Smooth muscle cell (in vitro differentiated cells): ENCODE results near the gene CDKN1C. TPM values are rescaled to one million over a fixed set of nuclear protein-coding genes. Genes with fewer than 3 reads are reported as not detected.

Experiments used
- DNase-seq: peaks from one replicate; lab custom pipeline; 2025; ENCODE audit not compliant: unreplicated experiment; lab: John Stamatoyannopoulos, UW
- H2AFZ ChIP-seq: fragments of 200-600 bp; sonication (generic); 2 replicates; pipeline ENCODE4 v1.6.0; 2016; ENCODE audit warnings: antibody characterized with exemption, low read depth, mild to moderate bottlenecking
- H3F3A ChIP-seq: fragments of 200-600 bp; sonication (generic); 2 replicates; pipeline ENCODE4 v1.6.0; 2017; ENCODE audit warnings: antibody characterized with exemption, low read depth
- H3K27ac ChIP-seq: fragments of 200-600 bp; sonication (generic); 2 replicates; pipeline ENCODE4 v1.5.1; 2016; ENCODE audit warnings: low read depth, mild to moderate bottlenecking
- H3K27me3 ChIP-seq: fragments of 200-600 bp; sonication (generic); 2 replicates; pipeline ENCODE4 v1.6.1; 2016; ENCODE audit warnings: low read depth, mild to moderate bottlenecking
- H3K36me3 ChIP-seq: fragments of 200-600 bp; sonication (generic); 2 replicates; pipeline ENCODE4 v1.5.1; 2016; ENCODE audit warnings: low read depth
- H3K4me1 ChIP-seq: fragments of 200-600 bp; sonication (generic); 2 replicates; pipeline ENCODE4 v1.5.1; 2016; ENCODE audit warnings: low read depth
- H3K4me2 ChIP-seq: fragments of 200-600 bp; sonication (generic); 2 replicates; pipeline ENCODE4 v1.6.0; 2016; ENCODE audit warnings: mild to moderate bottlenecking
- H3K4me3 ChIP-seq: fragments of 200-600 bp; sonication (generic); 2 replicates; pipeline ENCODE4 v1.5.1; 2016; ENCODE audit warnings: mild to moderate bottlenecking
- H3K79me2 ChIP-seq: fragments of 200-600 bp; sonication (generic); 2 replicates; pipeline ENCODE4 v1.6.0; 2016; ENCODE audit warnings: low read depth, mild to moderate bottlenecking
- H3K9ac ChIP-seq: fragments of 200-600 bp; sonication (generic); 2 replicates; pipeline ENCODE4 v1.6.0; 2016; ENCODE audit warnings: low read depth
- H3K9me3 ChIP-seq: fragments of 200-600 bp; sonication (generic); replicated peaks from 2 replicates; pipeline ENCODE4 v1.5.1; 2016; ENCODE audit warnings: low read depth
- H4K20me1 ChIP-seq: fragments of 200-600 bp; sonication (generic); 2 replicates; pipeline ENCODE4 v1.6.0; 2016; ENCODE audit warnings: low read depth
- WGBS: methylation state at CpG from one replicate; pipeline ENCODE4 v1.1.7; 2016; ENCODE audit warnings: low lambda C conversion rate; 5-methylcytosine and 5-hydroxymethylcytosine counted together
- polyA plus RNA-seq: library from polyadenylated mRNA; unstranded; fragments of >200 nt; fragmentation: Nextera tagmentation; extraction: Ambion mirVana; gene quantifications from 2 replicates; pipeline ENCODE4 v1.2.1, GENCODE V29; 2016
- total RNA-seq: library from RNA; depleted of rRNA; stranded (reverse); fragments of >200 nt; gene quantifications from 2 replicates; pipeline ENCODE4 v1.2.3, GENCODE V29; 2014
- TF ChIP-seq, protein P1 (sequence below): fragments of 200-600 bp; sonication (generic); IDR thresholded peaks from 2 replicates; pipeline ENCODE4 v1.5.1; 2017; ENCODE audit warnings: borderline replicate concordance, mild to moderate bottlenecking, antibody characterized with exemption; ENCODE audit not compliant: insufficient read depth, poor library complexity, severe bottlenecking

The CDKN1C gene
- total and polyA plus RNA-seq, 2 experiments from 2014 or later = 171 to 392 TPM

DNA sequence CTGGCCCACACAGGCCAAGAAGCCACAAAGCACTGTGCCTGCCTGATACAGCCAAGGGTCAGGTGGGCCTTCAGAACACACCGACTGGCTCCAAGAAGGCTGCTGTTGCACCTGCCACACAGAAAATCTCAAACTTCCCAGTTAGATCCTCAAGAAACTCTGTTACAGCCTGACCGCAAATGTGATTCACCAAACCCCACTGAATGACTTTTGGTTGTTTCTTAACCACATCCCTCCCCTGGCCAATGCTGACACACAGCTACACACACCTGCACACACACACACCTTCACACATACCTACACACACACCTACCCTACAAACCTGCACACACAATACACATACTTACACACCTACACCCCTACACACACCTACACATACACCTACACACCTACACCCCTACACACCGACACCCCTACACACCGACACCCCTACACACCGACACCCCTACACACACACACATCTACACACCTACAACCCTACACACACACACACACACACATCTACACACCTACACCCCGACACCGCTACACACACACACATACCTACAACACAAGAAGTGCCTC is 31.5 kb downstream of the CDKN1C start:
- TF ChIP-seq, protein P1, sequence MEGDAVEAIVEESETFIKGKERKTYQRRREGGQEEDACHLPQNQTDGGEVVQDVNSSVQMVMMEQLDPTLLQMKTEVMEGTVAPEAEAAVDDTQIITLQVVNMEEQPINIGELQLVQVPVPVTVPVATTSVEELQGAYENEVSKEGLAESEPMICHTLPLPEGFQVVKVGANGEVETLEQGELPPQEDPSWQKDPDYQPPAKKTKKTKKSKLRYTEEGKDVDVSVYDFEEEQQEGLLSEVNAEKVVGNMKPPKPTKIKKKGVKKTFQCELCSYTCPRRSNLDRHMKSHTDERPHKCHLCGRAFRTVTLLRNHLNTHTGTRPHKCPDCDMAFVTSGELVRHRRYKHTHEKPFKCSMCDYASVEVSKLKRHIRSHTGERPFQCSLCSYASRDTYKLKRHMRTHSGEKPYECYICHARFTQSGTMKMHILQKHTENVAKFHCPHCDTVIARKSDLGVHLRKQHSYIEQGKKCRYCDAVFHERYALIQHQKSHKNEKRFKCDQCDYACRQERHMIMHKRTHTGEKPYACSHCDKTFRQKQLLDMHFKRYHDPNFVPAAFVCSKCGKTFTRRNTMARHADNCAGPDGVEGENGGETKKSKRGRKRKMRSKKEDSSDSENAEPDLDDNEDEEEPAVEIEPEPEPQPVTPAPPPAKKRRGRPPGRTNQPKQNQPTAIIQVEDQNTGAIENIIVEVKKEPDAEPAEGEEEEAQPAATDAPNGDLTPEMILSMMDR = no peak
- Histone ChIP-seq H3K36me3 (no peaks in the 10 kb centered on the region), H4K20me1 (no peaks in the 10 kb centered on the region), H3K4me3 (no peak overlapping the region), H3F3A (no peaks in the 10 kb centered on the region), H3K4me1 (peaks cover 7% of the 10 kb centered on the region), H3K79me2 (no peaks in the 10 kb centered on the region), H3K27ac (no peak overlapping the region), H3K4me2 (no peak overlapping the region), H2AFZ (no peak overlapping the region), H3K27me3 (no peaks in the 10 kb centered on the region), H3K9ac (no peak overlapping the region), H3K9me3 (no peaks in the 10 kb centered on the region)
- no peak for DNase-seq
- 94% methylated on average over 7 of the region's 7 CpGs for WGBS

DNA sequence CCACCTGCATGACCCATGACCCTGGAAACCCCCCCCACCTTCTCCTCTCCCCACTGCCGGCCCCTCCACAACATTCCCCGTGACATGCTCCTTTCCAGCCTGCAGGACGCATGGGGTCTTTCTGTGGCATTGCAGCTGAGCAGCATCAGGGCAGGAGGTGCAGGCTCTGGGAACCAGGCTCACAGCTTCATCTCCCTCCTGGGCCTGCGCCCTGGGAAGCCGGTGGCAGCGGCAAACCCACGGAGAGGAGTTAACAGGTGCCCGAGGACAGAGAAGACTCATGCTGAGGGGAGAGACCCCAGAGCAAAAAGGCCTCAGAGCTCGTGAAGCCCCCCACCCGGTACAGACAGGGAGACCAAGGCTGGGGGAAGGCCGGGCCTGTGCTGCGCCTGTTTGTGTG is 32.2 kb downstream of the CDKN1C start:
- WGBS = 92% methylated on average over 12 of the region's 12 CpGs
- Histone ChIP-seq H3K4me1 (peaks cover 7% of the 10 kb centered on the region), H3K27me3 (no peaks in the 10 kb centered on the region), H3K4me2 (no peak overlapping the region), H3K36me3 (no peaks in the 10 kb centered on the region), H3K9ac (no peak overlapping the region), H3K27ac (no peak overlapping the region), H3K4me3 (no peak overlapping the region), H3K9me3 (no peaks in the 10 kb centered on the region), H3F3A (no peaks in the 10 kb centered on the region), H4K20me1 (no peaks in the 10 kb centered on the region), H3K79me2 (no peaks in the 10 kb centered on the region), H2AFZ (no peak overlapping the region)
- TF ChIP-seq, protein P1 = no peak
- no peak for DNase-seq

DNA sequence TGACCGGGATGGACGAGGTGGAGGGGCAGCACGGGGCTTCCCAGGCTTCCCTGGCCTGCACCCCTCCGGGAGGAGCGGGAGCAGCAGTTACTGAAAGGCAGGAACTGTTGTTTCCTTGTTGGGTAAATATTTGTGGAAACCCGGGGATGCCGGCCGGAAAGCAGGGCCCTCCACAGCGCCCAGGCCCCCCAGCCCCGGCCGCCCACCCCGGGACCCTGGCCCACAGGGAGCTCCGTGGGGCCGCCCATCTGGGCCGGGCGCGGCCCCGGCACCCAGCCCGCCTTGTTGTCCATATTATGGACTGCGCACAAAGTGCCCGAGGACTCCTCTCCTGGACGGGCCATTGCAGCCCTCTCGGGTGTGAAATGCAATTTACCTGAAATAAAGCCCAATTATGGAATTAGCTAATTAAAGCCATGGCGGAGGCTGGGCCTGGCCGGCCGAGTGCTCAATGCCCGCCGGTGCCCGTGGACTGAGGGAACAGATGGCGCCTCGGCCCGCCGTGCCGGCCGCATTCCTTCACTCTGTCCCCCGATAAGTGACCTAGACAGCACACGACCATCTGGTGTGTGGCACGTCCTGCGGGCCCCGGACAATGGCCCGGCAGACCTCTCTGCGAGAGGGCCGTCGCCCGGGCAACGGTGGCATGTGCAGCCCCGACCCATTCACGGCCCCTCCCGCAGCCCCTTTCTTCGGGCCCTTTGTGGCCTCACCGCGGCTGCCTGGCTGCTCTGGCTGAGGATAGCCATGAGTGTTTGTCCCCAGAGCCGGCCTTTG is 35.4 kb downstream of the CDKN1C start:
- Histone ChIP-seq H4K20me1 (no peaks in the 10 kb centered on the region), H3F3A (no peaks in the 10 kb centered on the region), H3K79me2 (no peaks in the 10 kb centered on the region), H3K27ac (no peak overlapping the region), H3K4me2 (no peak overlapping the region), H3K4me1 (peaks cover 7% of the 10 kb centered on the region), H3K9ac (no peak overlapping the region), H3K27me3 (no peaks in the 10 kb centered on the region), H2AFZ (no peak overlapping the region), H3K9me3 (no peaks in the 10 kb centered on the region), H3K36me3 (no peaks in the 10 kb centered on the region), H3K4me3 (no peak overlapping the region)
- WGBS = 95% methylated on average over 35 of the region's 53 CpGs
- no peak for DNase-seq
- TF ChIP-seq, protein P1 = no peak
